Adrenal gland (tissue), 5 donors: ENCODE results near the gene SORCS3.

Experiments
- POLR2A ChIP-seq, 2 donors: fragments of 450-650 bp; IDR thresholded peaks; one replicate each; pipeline ENCODE4 v1.6.1; 2017; ENCODE audit warnings: antibody characterized with exemption in 2 of 2, mild to moderate bottlenecking in 2 of 2, moderate library complexity in 1 of 2
- TF ChIP-seq, protein P1 (sequence below), 6 experiments: fragments of 450-650 bp in 4 of 6; fragments of 200-600 bp in 2 of 6; sonication (generic) in 1 of 6; IDR thresholded peaks; 1 replicate in 5 of 6; 2 replicates in 1 of 6; pipeline versions ENCODE4 v1.5.1 to v1.8.0; 2016 to 2021; ENCODE audit warnings: antibody characterized with exemption in 6 of 6, mild to moderate bottlenecking in 2 of 6, moderate library complexity in 1 of 6
- donor health status: DM: no; HTN: no; CAD: no.

DNA sequence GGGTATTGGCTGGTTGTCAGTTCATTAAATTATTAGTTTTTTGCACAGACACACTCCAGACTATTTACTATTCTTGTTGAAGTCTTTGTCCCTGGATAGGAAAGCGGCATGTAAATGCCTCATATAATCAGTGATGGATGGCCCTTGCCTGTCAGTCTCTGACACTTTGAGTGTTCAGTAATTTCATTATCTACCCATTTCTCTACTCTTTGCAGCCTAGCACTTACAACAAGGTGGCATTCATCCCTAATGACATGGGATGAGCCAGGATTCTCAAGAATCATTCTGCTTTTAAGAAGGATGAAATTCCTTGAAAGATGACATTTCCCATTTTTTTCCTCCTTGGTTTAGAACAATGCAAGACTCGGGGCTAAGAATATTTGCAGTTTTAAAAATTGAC is 155.7 kb downstream of the SORCS3 start:
- TF ChIP-seq, protein P1, sequence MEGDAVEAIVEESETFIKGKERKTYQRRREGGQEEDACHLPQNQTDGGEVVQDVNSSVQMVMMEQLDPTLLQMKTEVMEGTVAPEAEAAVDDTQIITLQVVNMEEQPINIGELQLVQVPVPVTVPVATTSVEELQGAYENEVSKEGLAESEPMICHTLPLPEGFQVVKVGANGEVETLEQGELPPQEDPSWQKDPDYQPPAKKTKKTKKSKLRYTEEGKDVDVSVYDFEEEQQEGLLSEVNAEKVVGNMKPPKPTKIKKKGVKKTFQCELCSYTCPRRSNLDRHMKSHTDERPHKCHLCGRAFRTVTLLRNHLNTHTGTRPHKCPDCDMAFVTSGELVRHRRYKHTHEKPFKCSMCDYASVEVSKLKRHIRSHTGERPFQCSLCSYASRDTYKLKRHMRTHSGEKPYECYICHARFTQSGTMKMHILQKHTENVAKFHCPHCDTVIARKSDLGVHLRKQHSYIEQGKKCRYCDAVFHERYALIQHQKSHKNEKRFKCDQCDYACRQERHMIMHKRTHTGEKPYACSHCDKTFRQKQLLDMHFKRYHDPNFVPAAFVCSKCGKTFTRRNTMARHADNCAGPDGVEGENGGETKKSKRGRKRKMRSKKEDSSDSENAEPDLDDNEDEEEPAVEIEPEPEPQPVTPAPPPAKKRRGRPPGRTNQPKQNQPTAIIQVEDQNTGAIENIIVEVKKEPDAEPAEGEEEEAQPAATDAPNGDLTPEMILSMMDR (IDR thresholded peaks at IDR 0.05), result no peak
- no peak for TF ChIP-seq POLR2A (IDR thresholded peaks at IDR 0.05)
